Heart left ventricle (tissue), 13 donors: ENCODE data around the gene CUZD1.

Experiments used
- CTCF ChIP-seq, 12 donors: fragments of 200-600 bp; sonication (generic) in 4 of 12; IDR thresholded peaks; one replicate each; pipeline versions ENCODE4 v1.5.0 to v1.8.0; 2018 to 2022; ENCODE audit warnings: antibody characterized with exemption in 12 of 12, mild to moderate bottlenecking in 5 of 12
- POLR2A ChIP-seq, 2 donors: fragments of 450-650 bp; IDR thresholded peaks; one replicate each; pipeline ENCODE4 v1.6.1; 2017; ENCODE audit warnings: antibody characterized with exemption in 2 of 2, mild to moderate bottlenecking in 2 of 2, moderate library complexity in 2 of 2
- donor health status: ischemic (EF 13 %, LVEDD 7.1; RV severe dilation, severe dysfunction).
- donor health status: DM: no; HTN: yes; CAD: no.
- donor health status: DM: no; HTN: no; CAD: no.
- donor health status: ischemic (EF 25% LVEDD 6.9; RV normal size, moderate dysfunction).
- donor health status: ischemic (EF 25% LVEDD 5.7; RV mildly dilated, moderate dysfunction).
- donor health status: ischemic (EF 35%, LVEDD 5.7; RV mildly dilated, moderate dysfunction).
- donor health status: nonischemic (EF 11% LVEDD 7.7; RV severe dilation, severe dysfunction).
- donor health status: DM: yes; HTN: yes; CAD: no.
- donor health status: PGD.
- donor health status: ischemic (EF 29% LVEDD 5.4; RV normal size, mild dysfunction).
- donor health status: nonischemic (EF 23%, LVEDD 6.1; RV moderate dilation, normal function).

- TF ChIP-seq CTCF (IDR thresholded peaks at IDR 0.05), result no peak
- no peak for TF ChIP-seq POLR2A (IDR thresholded peaks at IDR 0.05)
Measured at GRCh38 chr10:122828716-122829255, 16.9 kb downstream of the CUZD1 start.
